Measurements from ENCODE around the gene BICDL1.

DNA sequence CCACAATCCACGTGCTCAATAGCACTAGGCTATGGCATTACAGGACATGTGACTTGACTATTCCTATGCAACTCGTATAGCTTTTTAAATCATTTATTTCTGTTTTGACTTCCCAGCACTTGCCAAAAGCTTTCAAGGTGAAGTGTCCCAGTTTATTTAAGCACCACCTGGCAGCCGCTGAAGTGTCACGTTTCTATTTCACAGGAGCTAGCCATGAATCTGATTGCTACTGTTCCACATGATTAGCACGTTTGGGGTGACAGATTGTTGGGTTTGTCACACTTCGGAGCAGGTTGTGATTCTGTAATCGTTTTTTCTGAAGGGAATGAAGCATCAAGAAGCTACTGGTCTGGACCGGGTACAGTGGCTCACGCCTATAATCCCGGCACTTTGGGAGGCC is 39.9 kb upstream of the BICDL1 start:
- TF ChIP-seq, protein P1, sequence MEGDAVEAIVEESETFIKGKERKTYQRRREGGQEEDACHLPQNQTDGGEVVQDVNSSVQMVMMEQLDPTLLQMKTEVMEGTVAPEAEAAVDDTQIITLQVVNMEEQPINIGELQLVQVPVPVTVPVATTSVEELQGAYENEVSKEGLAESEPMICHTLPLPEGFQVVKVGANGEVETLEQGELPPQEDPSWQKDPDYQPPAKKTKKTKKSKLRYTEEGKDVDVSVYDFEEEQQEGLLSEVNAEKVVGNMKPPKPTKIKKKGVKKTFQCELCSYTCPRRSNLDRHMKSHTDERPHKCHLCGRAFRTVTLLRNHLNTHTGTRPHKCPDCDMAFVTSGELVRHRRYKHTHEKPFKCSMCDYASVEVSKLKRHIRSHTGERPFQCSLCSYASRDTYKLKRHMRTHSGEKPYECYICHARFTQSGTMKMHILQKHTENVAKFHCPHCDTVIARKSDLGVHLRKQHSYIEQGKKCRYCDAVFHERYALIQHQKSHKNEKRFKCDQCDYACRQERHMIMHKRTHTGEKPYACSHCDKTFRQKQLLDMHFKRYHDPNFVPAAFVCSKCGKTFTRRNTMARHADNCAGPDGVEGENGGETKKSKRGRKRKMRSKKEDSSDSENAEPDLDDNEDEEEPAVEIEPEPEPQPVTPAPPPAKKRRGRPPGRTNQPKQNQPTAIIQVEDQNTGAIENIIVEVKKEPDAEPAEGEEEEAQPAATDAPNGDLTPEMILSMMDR (conservative IDR thresholded peaks at IDR 0.05; ENCODE audit: low read length) = no peak
- no peak for TF ChIP-seq EZH2phosphoT487 (IDR thresholded peaks at IDR 0.05; ENCODE audit: borderline replicate concordance)
